Measurements from ENCODE around the gene TEX19. TPM values are rescaled to one million over a fixed set of nuclear protein-coding genes. Genes with fewer than 3 reads are reported as not detected.

Gene TEX19
- total and polyA plus RNA-seq, 2 of the 8 experiments (the other 6 are each of a cell fraction or from before 2014, with no cell fraction given), result 0.54 to 0.80 TPM

- TF ChIP-seq, protein P1, sequence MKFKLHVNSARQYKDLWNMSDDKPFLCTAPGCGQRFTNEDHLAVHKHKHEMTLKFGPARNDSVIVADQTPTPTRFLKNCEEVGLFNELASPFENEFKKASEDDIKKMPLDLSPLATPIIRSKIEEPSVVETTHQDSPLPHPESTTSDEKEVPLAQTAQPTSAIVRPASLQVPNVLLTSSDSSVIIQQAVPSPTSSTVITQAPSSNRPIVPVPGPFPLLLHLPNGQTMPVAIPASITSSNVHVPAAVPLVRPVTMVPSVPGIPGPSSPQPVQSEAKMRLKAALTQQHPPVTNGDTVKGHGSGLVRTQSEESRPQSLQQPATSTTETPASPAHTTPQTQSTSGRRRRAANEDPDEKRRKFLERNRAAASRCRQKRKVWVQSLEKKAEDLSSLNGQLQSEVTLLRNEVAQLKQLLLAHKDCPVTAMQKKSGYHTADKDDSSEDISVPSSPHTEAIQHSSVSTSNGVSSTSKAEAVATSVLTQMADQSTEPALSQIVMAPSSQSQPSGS (IDR thresholded peaks at IDR 0.05; ENCODE audit: low read length), result no peak
- TF ChIP-seq CTBP2 (IDR thresholded peaks at IDR 0.05; ENCODE audit: borderline replicate concordance, insufficient read depth, insufficient read length, low read length) (no peak), RFX5 (IDR thresholded peaks at IDR 0.05; ENCODE audit: borderline replicate concordance, low read depth, low read length) (no peak), FOSL1 (IDR thresholded peaks at IDR 0.05; ENCODE audit: insufficient read depth, low read depth, low read length) (no peak)
These were observed 19.1 kb downstream of the TEX19 start (continued) for GRCh38 chr17:82377924-82378740.
